H1 (cell line): ENCODE data around the gene PLEKHG4. TPM values are rescaled to one million over a fixed set of nuclear protein-coding genes. Genes with fewer than 3 reads are reported as not detected.

ENCODE experiments used
- CTCF ChIA-PET: fragments of 300-600 bp; sonication (Branson Sonifier 250); formaldehyde crosslinking; loops from one replicate; lab custom pipeline; 2021; ENCODE audit not compliant: partially characterized antibody; lab: Charles Lee
- POLR2A ChIA-PET: fragments of 300-600 bp; sonication (Branson Sonifier 250); formaldehyde crosslinking; loops from one replicate; lab custom pipeline; 2021; ENCODE audit warnings: inconsistent platforms; ENCODE audit not compliant: partially characterized antibody; lab: Charles Lee
- DNase-seq, 2 experiments: peaks; one replicate each; pipeline versions ENCODE4 v3.0.0 to v3.0.0-alpha.2; 2010 to 2022; ENCODE audit warnings: low spot score in 2 of 2, low read depth in 1 of 2, mixed read lengths in 1 of 2
- FAIRE-seq: peaks from 2 replicates; lab custom pipeline; 2011; peaks lifted over from hg19 to GRCh38; lab: Jason Lieb, UNC
- H2AFZ ChIP-seq: 2 replicates; pipeline ENCODE4 v1.8.1; 2012; ENCODE audit warnings: low read length, inconsistent platforms
- H2AK5ac ChIP-seq: 2 replicates; pipeline ENCODE4 v1.6.1; 2013; ENCODE audit warnings: low read depth, low read length
- H2BK120ac ChIP-seq: replicated peaks from 2 replicates; pipeline ENCODE3; 2013; ENCODE audit warnings: low read depth, low read length, inconsistent platforms
- H2BK12ac ChIP-seq: 2 replicates; pipeline ENCODE4 v1.6.1; 2013; ENCODE audit warnings: low read depth, low read length
- H2BK15ac ChIP-seq: 2 replicates; pipeline ENCODE4 v1.6.1; 2013; ENCODE audit warnings: low read length
- H2BK20ac ChIP-seq: 2 replicates; pipeline ENCODE4 v1.6.1; 2013; ENCODE audit warnings: low read length
- H2BK5ac ChIP-seq: 2 replicates; pipeline ENCODE4 v1.6.1; 2013; ENCODE audit warnings: low read depth, low read length
- H3K14ac ChIP-seq: 2 replicates; pipeline ENCODE4 v1.6.1; 2013; ENCODE audit warnings: inconsistent platforms; ENCODE audit not compliant: insufficient read length
- H3K18ac ChIP-seq: 2 replicates; pipeline ENCODE4 v1.6.1; 2013; ENCODE audit warnings: low read length; ENCODE audit errors: extremely low read depth
- H3K23ac ChIP-seq: 2 replicates; pipeline ENCODE4 v1.6.1; 2013; ENCODE audit warnings: inconsistent platforms; ENCODE audit not compliant: insufficient read length
- H3K23me2 ChIP-seq: 2 replicates; pipeline ENCODE4 v1.6.1; 2013; ENCODE audit warnings: low read depth, low read length
- H3K27ac ChIP-seq: 2 replicates; pipeline ENCODE4 v1.6.1; 2011; ENCODE audit warnings: low read depth, low read length, inconsistent platforms
- H3K27me3 ChIP-seq, 4 experiments: replicated peaks in 1 of 4; 1 replicate in 1 of 4; 2 replicates in 3 of 4; pipeline versions ENCODE4 v1.6.1 to v1.8.1; 2011 to 2013; ENCODE audit warnings: low read length in 3 of 4, mild to moderate bottlenecking in 3 of 4, inconsistent platforms in 2 of 4, mixed read lengths in 2 of 4, moderate library complexity in 1 of 4; ENCODE audit not compliant: control insufficient read depth in 3 of 4, insufficient read depth in 3 of 4; ENCODE audit errors: extremely low read depth in 1 of 4
- H3K36me3 ChIP-seq, 4 experiments: 2 replicates each; pipeline versions ENCODE4 v1.6.1 to v1.8.1; 2011 to 2013; ENCODE audit warnings: mild to moderate bottlenecking in 4 of 4, low read length in 3 of 4, moderate library complexity in 2 of 4, control low read depth in 1 of 4, inconsistent platforms in 1 of 4; ENCODE audit not compliant: insufficient read depth in 4 of 4, control insufficient read depth in 2 of 4
- H3K4ac ChIP-seq: replicated peaks from 2 replicates; pipeline ENCODE3; 2013; ENCODE audit warnings: low read length, low read depth, mixed read lengths, inconsistent platforms; ENCODE audit not compliant: insufficient read length
- H3K4me1 ChIP-seq, 4 experiments: replicated peaks in 1 of 4; 1 replicate in 1 of 4; 2 replicates in 3 of 4; pipeline versions ENCODE4 v1.6.1 to v1.8.1; 2011 to 2013; ENCODE audit warnings: low read length in 3 of 4, inconsistent platforms in 2 of 4, mixed read lengths in 1 of 4; ENCODE audit not compliant: insufficient read depth in 4 of 4, control insufficient read depth in 3 of 4
- H3K4me2 ChIP-seq, 2 experiments: 2 replicates each; pipeline versions ENCODE4 v1.6.1 to v1.8.1; 2011 to 2013; ENCODE audit warnings: low read depth in 2 of 2, low read length in 2 of 2, control low read depth in 1 of 2, inconsistent platforms in 1 of 2, mild to moderate bottlenecking in 1 of 2; ENCODE audit not compliant: insufficient read depth in 1 of 2
- H3K4me3 ChIP-seq, 4 experiments: fragments of 200-600, 300-600 bp in 1 of 4; sonication (generic), shearing (Covaris generic), sonication (Bioruptor Twin) in 1 of 4; 2 replicates each; pipeline versions ENCODE4 v1.5.1 to v1.8.1; 2011 to 2016; ENCODE audit warnings: low read length in 4 of 4, low read depth in 3 of 4, control low read depth in 2 of 4, inconsistent platforms in 2 of 4, mild to moderate bottlenecking in 2 of 4, mixed read lengths in 1 of 4, moderate library complexity in 1 of 4; ENCODE audit not compliant: insufficient read depth in 2 of 4; ENCODE audit errors: extremely low read depth in 1 of 4
- H3K56ac ChIP-seq: replicated peaks from 2 replicates; pipeline ENCODE3; 2013; ENCODE audit warnings: low read depth, mild to moderate bottlenecking, mixed read lengths, low read length, inconsistent platforms; ENCODE audit not compliant: insufficient read length
- H3K79me1 ChIP-seq: 2 replicates; pipeline ENCODE4 v1.6.1; 2013; ENCODE audit warnings: low read depth, low read length, control low read depth
- H3K79me2 ChIP-seq, 2 experiments: 2 replicates each; pipeline versions ENCODE4 v1.6.1 to v1.8.1; 2012 to 2013; ENCODE audit warnings: low read length in 2 of 2, mild to moderate bottlenecking in 2 of 2, inconsistent platforms in 1 of 2; ENCODE audit not compliant: insufficient read depth in 2 of 2, control insufficient read depth in 1 of 2
- H3K9ac ChIP-seq, 4 experiments: replicated peaks in 1 of 4; 1 replicate in 1 of 4; 2 replicates in 3 of 4; pipeline versions ENCODE4 v1.6.1 to v1.8.1; 2011 to 2013; ENCODE audit warnings: low read depth in 3 of 4, low read length in 3 of 4, control low read depth in 2 of 4, mild to moderate bottlenecking in 2 of 4, moderate library complexity in 2 of 4, inconsistent platforms in 1 of 4; ENCODE audit errors: extremely low read depth in 1 of 4
- H3K9me3 ChIP-seq, 2 experiments: 2 replicates each; pipeline versions ENCODE4 v1.6.1 to v1.8.1; 2012 to 2013; ENCODE audit warnings: mild to moderate bottlenecking in 2 of 2, moderate library complexity in 2 of 2, control low read depth in 1 of 2, inconsistent platforms in 1 of 2, low read depth in 1 of 2, low read length in 1 of 2, mixed read lengths in 1 of 2; ENCODE audit not compliant: insufficient read depth in 2 of 2
- H4K20me1 ChIP-seq, 2 experiments: replicated peaks in 1 of 2; 2 replicates each; pipeline versions ENCODE3 to v1.8.1; 2011 to 2013; ENCODE audit warnings: inconsistent platforms in 2 of 2, low read length in 2 of 2, mild to moderate bottlenecking in 1 of 2; ENCODE audit not compliant: insufficient read depth in 2 of 2, control insufficient read depth in 1 of 2
- H4K5ac ChIP-seq: 2 replicates; pipeline ENCODE4 v1.6.1; 2013; ENCODE audit warnings: low read length, low read depth, mixed read lengths, inconsistent platforms; ENCODE audit not compliant: insufficient read length
- H4K8ac ChIP-seq: 2 replicates; pipeline ENCODE4 v1.8.0; 2013; ENCODE audit warnings: mild to moderate bottlenecking, moderate library complexity, low read length, inconsistent platforms; ENCODE audit not compliant: insufficient read depth; ENCODE audit errors: extremely low read depth
- H4K91ac ChIP-seq: replicated peaks from 2 replicates; pipeline ENCODE3; 2013; ENCODE audit warnings: low read length, mixed read lengths, inconsistent platforms; ENCODE audit not compliant: insufficient read length
- CHD2 ChIP-seq: IDR thresholded peaks from 2 replicates; pipeline ENCODE4 v1.6.1; 2012; ENCODE audit warnings: low read length, improper control_type of control experiment
- EP300 ChIP-seq, 2 experiments: IDR thresholded peaks; 1 replicate in 1 of 2; 2 replicates in 1 of 2; pipeline ENCODE4 v1.6.1; 2011 to 2012; ENCODE audit warnings: low read depth in 2 of 2, low read length in 2 of 2, mild to moderate bottlenecking in 2 of 2, borderline replicate concordance in 1 of 2, inconsistent platforms in 1 of 2, moderate library complexity in 1 of 2
- JUND ChIP-seq: IDR thresholded peaks from 2 replicates; pipeline ENCODE4 v1.6.1; 2011; ENCODE audit warnings: mild to moderate bottlenecking, improper control_type of control experiment, low read length
- KDM1A ChIP-seq: fragments of 200-600, 300-600 bp; sonication (generic); IDR thresholded peaks from 2 replicates; pipeline ENCODE4 v1.7.1; 2016; ENCODE audit warnings: mild to moderate bottlenecking, low read length, borderline replicate concordance
- KDM4A ChIP-seq: IDR thresholded peaks from one replicate; pipeline ENCODE4 v1.7.1; 2012; ENCODE audit warnings: low read depth, mild to moderate bottlenecking, moderate library complexity, low read length, inconsistent platforms; ENCODE audit not compliant: severe bottlenecking
- POLR2AphosphoS5 ChIP-seq: IDR thresholded peaks from 2 replicates; pipeline ENCODE4 v1.6.1; 2011; ENCODE audit warnings: low read depth, low read length
- RFX5 ChIP-seq: IDR thresholded peaks from 2 replicates; pipeline ENCODE4 v1.6.1; 2011; ENCODE audit warnings: low read depth, low read length, improper control_type of control experiment, borderline replicate concordance
- RNF2 ChIP-seq: fragments of 200-900, 300-1000 bp; sonication (generic); IDR thresholded peaks from 2 replicates; pipeline ENCODE4 v1.7.1; 2016; ENCODE audit warnings: borderline replicate concordance, low read depth, mild to moderate bottlenecking, antibody characterized with exemption, low read length; ENCODE audit not compliant: poor library complexity, severe bottlenecking; ENCODE audit errors: missing control alignments
- SIN3A ChIP-seq, 2 experiments: IDR thresholded peaks in 1 of 2; conservative IDR thresholded peaks in 1 of 2; 2 replicates each; pipeline ENCODE4 v1.6.1; 2011 to 2012; ENCODE audit warnings: low read length in 2 of 2, improper control_type of control experiment in 1 of 2, low read depth in 1 of 2, mild to moderate bottlenecking in 1 of 2
- TAF1 ChIP-seq: IDR thresholded peaks from 2 replicates; pipeline ENCODE4 v1.6.1; 2011; ENCODE audit warnings: mild to moderate bottlenecking, low read depth, low read length
- TBP ChIP-seq: IDR thresholded peaks from 2 replicates; pipeline ENCODE4 v1.6.1; 2011; ENCODE audit warnings: low read depth, low read length, improper control_type of control experiment
- WGBS, 2 experiments: shearing (Covaris generic) in 1 of 2; methylation state at CpG; one replicate each; pipeline versions ENCODE4 v1.1.6 to v1.1.7; 2013 to 2015; ENCODE audit warnings: low lambda C conversion rate in 2 of 2, mixed read lengths in 2 of 2, inconsistent platforms in 1 of 2, low coverage in 1 of 2, missing lambda C conversion rate in 1 of 2; ENCODE audit not compliant: insufficient replicate concordance in 2 of 2, insufficient coverage in 1 of 2, insufficient read length in 1 of 2; ENCODE audit errors: extremely low coverage in 1 of 2, missing lambda C conversion rate in 1 of 2; 5-methylcytosine and 5-hydroxymethylcytosine counted together
- polyA plus RNA-seq, 7 experiments: library from polyadenylated mRNA; depleted of rRNA in 3 of 7; stranded (reverse) in 5 of 7; unstranded in 2 of 7; fragments of >200 nt in 5 of 7; fragments of 200-250 nt in 2 of 7; gene quantifications; 1 replicate in 5 of 7; 2 replicates in 1 of 7; 4 replicates in 1 of 7; pipeline versions ENCODE4 v1.2.1 to v1.2.3, GENCODE V29; 2011 to 2013; ENCODE audit warnings: missing spikeins in 2 of 7, mixed read lengths in 2 of 7
- total RNA-seq: library from RNA; stranded (reverse); fragmentation: NEBNext Ultra II Directional; extraction: Animal tissue kit (Norgen Biotek cat#: 25700); gene quantifications from 2 replicates; pipeline ENCODE4 v1.2.1, GENCODE V29; 2021
- TF ChIP-seq, protein P1 (sequence below): IDR thresholded peaks from 2 replicates; pipeline ENCODE4 v1.6.1; 2012; ENCODE audit warnings: inconsistent platforms
- TF ChIP-seq, protein P2 (sequence below): IDR thresholded peaks from 2 replicates; pipeline ENCODE4 v1.6.1; 2012; ENCODE audit warnings: inconsistent platforms

Gene PLEKHG4
- total and polyA plus RNA-seq, 2 of the 8 experiments (the other 6 are each of a cell fraction or from before 2014, with no cell fraction given), result 7.7 to 11.1 TPM

DNA sequence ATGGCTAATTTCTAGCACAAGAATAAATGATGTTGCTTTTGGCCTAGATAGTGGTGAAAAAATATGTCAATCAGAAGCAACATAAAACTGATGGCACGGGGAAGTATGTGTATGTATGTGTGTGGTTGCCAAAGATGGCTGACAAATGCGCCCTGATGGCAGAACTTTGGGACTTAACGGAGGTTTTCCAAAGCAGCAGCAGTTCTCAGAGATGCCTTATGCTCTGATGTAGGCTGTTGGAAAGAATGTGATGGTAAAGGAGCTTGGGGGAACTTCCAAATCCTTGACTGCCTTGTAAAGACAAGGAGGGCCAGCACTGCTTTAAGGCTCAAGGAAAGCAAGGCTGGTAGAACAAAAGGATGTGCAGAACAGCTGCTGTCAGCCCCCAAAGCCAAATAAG is 31.2 kb downstream of the PLEKHG4 start:
- no peaks in the 10 kb centered on the region for H3K27me3 ChIP-seq
- H4K91ac ChIP-seq, result no peak overlapping the region
- no peak overlapping the region for H4K8ac ChIP-seq
- H3K9ac ChIP-seq, result no peak overlapping the region
- no peak overlapping the region for H3K23ac ChIP-seq
- H4K20me1 ChIP-seq, result no peaks in the 10 kb centered on the region
- H3K4ac ChIP-seq, result no peak overlapping the region
- POLR2A ChIA-PET, result no interaction called here
- H3K79me2 ChIP-seq, result no peaks in the 10 kb centered on the region
- no peak overlapping the region for H3K4me3 ChIP-seq
- no peak overlapping the region for H2AFZ ChIP-seq
- no peak overlapping the region for H3K27ac ChIP-seq
- no peak overlapping the region for H2BK120ac ChIP-seq
- H3K56ac ChIP-seq, result no peak overlapping the region
- H3K9me3 ChIP-seq, result no peaks in the 10 kb centered on the region
- no peak overlapping the region for H2BK20ac ChIP-seq
- no peak for DNase-seq
- H2BK5ac ChIP-seq, result no peak overlapping the region
- H3K23me2 ChIP-seq, result no peaks in the 10 kb centered on the region; the same call in 1 of the 2 replicates
- H2BK12ac ChIP-seq, result no peak overlapping the region
- H3K14ac ChIP-seq, result no peak overlapping the region
- no peak overlapping the region for H4K5ac ChIP-seq
- CTCF ChIA-PET, result interaction anchor here (1.2 to 4.5 kb wide), 5 partner anchors 11 to 88 kb away, joined by 3 to 26 read pairs (median 5); partner anchors contain the start of gene TPPP3
- H3K36me3 ChIP-seq, result no peaks in the 10 kb centered on the region
- 91% methylated on average over 3 of the region's 3 CpGs; no CpG with 5 or more reads in 1 of the 2 experiments for WGBS, 2 experiments
- no peak overlapping the region for H3K18ac ChIP-seq
- no peak overlapping the region for H3K4me2 ChIP-seq
- H3K4me1 ChIP-seq, result no peaks in the 10 kb centered on the region
- H2AK5ac ChIP-seq, result no peak overlapping the region
- no peaks in the 10 kb centered on the region for H3K79me1 ChIP-seq
- no peak overlapping the region for H2BK15ac ChIP-seq
- no peak for FAIRE-seq
- TF ChIP-seq RFX5 (no peak), TAF1 (no peak), JUND (no peak), SIN3A (conservative IDR thresholded peaks at IDR 0.05 in 1 of 2, IDR thresholded peaks at IDR 0.05 in 1 of 2; ENCODE audit: low read depth in 1 of 2, low read length in 2 of 2) (no peak), KDM1A (no peak), CHD2 (no peak), KDM4A (no peak), RNF2 (no peak), EP300 (IDR thresholded peaks at IDR 0.05; ENCODE audit: borderline replicate concordance in 1 of 2, low read depth in 2 of 2, low read length in 2 of 2) (no peak), POLR2AphosphoS5 (no peak), TBP (no peak)
- TF ChIP-seq, protein P1, sequence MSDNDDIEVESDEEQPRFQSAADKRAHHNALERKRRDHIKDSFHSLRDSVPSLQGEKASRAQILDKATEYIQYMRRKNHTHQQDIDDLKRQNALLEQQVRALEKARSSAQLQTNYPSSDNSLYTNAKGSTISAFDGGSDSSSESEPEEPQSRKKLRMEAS, result no peak
- TF ChIP-seq, protein P2, sequence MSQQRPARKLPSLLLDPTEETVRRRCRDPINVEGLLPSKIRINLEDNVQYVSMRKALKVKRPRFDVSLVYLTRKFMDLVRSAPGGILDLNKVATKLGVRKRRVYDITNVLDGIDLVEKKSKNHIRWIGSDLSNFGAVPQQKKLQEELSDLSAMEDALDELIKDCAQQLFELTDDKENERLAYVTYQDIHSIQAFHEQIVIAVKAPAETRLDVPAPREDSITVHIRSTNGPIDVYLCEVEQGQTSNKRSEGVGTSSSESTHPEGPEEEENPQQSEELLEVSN, result no peak
